Common myeloid progenitor, CD34-positive (primary cell): ENCODE measurements around the gene KRTAP12-1.
"Not testable (repeated sequence)": the region's sequence is repeated elsewhere in the genome, so short reads cannot be mapped to it uniquely, and the experiment has no call there.

ENCODE experiments used
- CTCF ChIA-PET: fragments of 350-600 bp; sonication (Branson Sonifier 250); formaldehyde crosslinking; loops from one replicate; lab custom pipeline; 2021; ENCODE audit warnings: antibody characterized with exemption; lab: Charles Lee
- POLR2A ChIA-PET: fragments of 350-600 bp; sonication (Branson Sonifier 250); formaldehyde crosslinking; loops from one replicate; lab custom pipeline; 2021; ENCODE audit warnings: antibody characterized with exemption; lab: Charles Lee
- DNase-seq, 3 donors: peaks; one replicate each; pipeline versions ENCODE4 v3.0.0 to v3.0.0-alpha.2; 2013
- H3K27ac ChIP-seq, 2 experiments: 1 replicate in 1 of 2; 2 replicates in 1 of 2; pipeline ENCODE4 v1.7.0; 2013; ENCODE audit warnings: inconsistent platforms in 2 of 2, low read length in 2 of 2, mild to moderate bottlenecking in 2 of 2, low read depth in 1 of 2, moderate library complexity in 1 of 2; ENCODE audit not compliant: severe bottlenecking in 2 of 2, insufficient read depth in 1 of 2, poor library complexity in 1 of 2
- H3K27me3 ChIP-seq, 5 experiments: replicated peaks in 2 of 5; 1 replicate in 3 of 5; 2 replicates in 2 of 5; pipeline versions ENCODE4 v1.6.1 to v1.7.0; 2013; ENCODE audit warnings: low read length in 4 of 5, mild to moderate bottlenecking in 2 of 5, moderate library complexity in 2 of 5, inconsistent platforms in 1 of 5; ENCODE audit not compliant: insufficient read depth in 5 of 5, control insufficient read depth in 4 of 5
- H3K36me3 ChIP-seq, 4 experiments: 1 replicate in 2 of 4; 2 replicates in 2 of 4; pipeline versions ENCODE4 v1.6.1 to v1.7.0; 2013; ENCODE audit warnings: low read length in 3 of 4, control low read depth in 1 of 4, mild to moderate bottlenecking in 1 of 4; ENCODE audit not compliant: control insufficient read depth in 4 of 4, insufficient read depth in 4 of 4
- H3K4me1 ChIP-seq, 4 experiments: 1 replicate in 3 of 4; 2 replicates in 1 of 4; pipeline versions ENCODE4 v1.6.1 to v1.7.1; 2013; ENCODE audit warnings: low read length in 3 of 4, mild to moderate bottlenecking in 3 of 4, control low read depth in 1 of 4, inconsistent platforms in 1 of 4, moderate library complexity in 1 of 4; ENCODE audit not compliant: control insufficient read depth in 4 of 4, insufficient read depth in 4 of 4; ENCODE audit errors: control extremely low read depth in 1 of 4
- H3K4me3 ChIP-seq, 7 experiments: 1 replicate in 4 of 7; 2 replicates in 3 of 7; pipeline versions ENCODE4 v1.5.1 to v1.7.0; 2013; ENCODE audit warnings: mild to moderate bottlenecking in 7 of 7, low read length in 6 of 7, moderate library complexity in 6 of 7, inconsistent platforms in 2 of 7, low read depth in 2 of 7, control low read depth in 1 of 7; ENCODE audit not compliant: insufficient read depth in 4 of 7, control insufficient read depth in 1 of 7; ENCODE audit errors: extremely low read depth in 1 of 7
- H3K9me3 ChIP-seq, 5 experiments: 1 replicate in 4 of 5; 2 replicates in 1 of 5; pipeline versions ENCODE4 v1.6.1 to v1.7.1; 2013; ENCODE audit warnings: low read length in 4 of 5, mild to moderate bottlenecking in 2 of 5, inconsistent platforms in 1 of 5, low read depth in 1 of 5, moderate library complexity in 1 of 5; ENCODE audit not compliant: control insufficient read depth in 4 of 5, insufficient read depth in 2 of 5; ENCODE audit errors: control extremely low read depth in 1 of 5
- WGBS: methylation state at CpG from one replicate; pipeline ENCODE4 v1.1.5; 2013; ENCODE audit not compliant: insufficient coverage; 5-methylcytosine and 5-hydroxymethylcytosine counted together

The KRTAP12-1 gene

GRCh38 chr21:44640761-44641160 lies 41.2 kb downstream of the KRTAP12-1 start:
- Histone ChIP-seq H3K27me3 (peaks cover 0 to 5% (median 2%) of the 10 kb centered on the region in 5 experiments), H3K4me3 (no peak overlapping the region), H3K27ac (no peak overlapping the region), H3K36me3 (no peaks in the 10 kb centered on the region), H3K9me3 (peaks cover 6 to 29% (median 16%) of the 10 kb centered on the region in 5 experiments), H3K4me1 (no peaks in the 10 kb centered on the region)
- POLR2A ChIA-PET, result no interaction called here
- DNase-seq, result no peak
- CTCF ChIA-PET, result no interaction called here
- 95% methylated on average over 4 of the region's 5 CpGs for WGBS

GRCh38 chr21:44639331-44639655 lies 42.7 kb downstream of the KRTAP12-1 start:
- no peak overlapping the region for H3K4me3 ChIP-seq
- peaks cover 3 to 23% (median 16%) of the 10 kb centered on the region in 5 experiments for H3K9me3 ChIP-seq
- H3K4me1 ChIP-seq, result no peaks in the 10 kb centered on the region
- 96% methylated on average over 12 of the region's 12 CpGs for WGBS
- H3K27ac ChIP-seq, result no peak overlapping the region
- CTCF ChIA-PET, result no interaction called here
- no peak for DNase-seq
- POLR2A ChIA-PET, result no interaction called here
- no peaks in the 10 kb centered on the region for H3K36me3 ChIP-seq
- H3K27me3 ChIP-seq, result peaks cover 0 to 6% (median 2%) of the 10 kb centered on the region in 5 experiments

- peaks cover 1 to 18% (median 13%) of the 10 kb centered on the region in 5 experiments for H3K9me3 ChIP-seq
- POLR2A ChIA-PET, H3K36me3 ChIP-seq, H3K27me3 ChIP-seq, H3K27ac ChIP-seq, H3K4me1 ChIP-seq, DNase-seq, H3K4me3 ChIP-seq, CTCF ChIA-PET: not testable (repeated sequence)
- WGBS, result 96% methylated on average over 12 of the region's 21 CpGs
These were observed 43.2 kb downstream of the KRTAP12-1 start for GRCh38 chr21:44638506-44639330.

- DNase-seq, H3K27ac ChIP-seq, H3K36me3 ChIP-seq, CTCF ChIA-PET, H3K27me3 ChIP-seq, H3K4me3 ChIP-seq, H3K4me1 ChIP-seq: not testable (repeated sequence)
- POLR2A ChIA-PET, result interaction anchor here (0.5 kb wide), 1 partner anchor 222 kb away, joined by 4 read pairs; no protein-coding TSS in a partner anchor
- peaks cover 1 to 16% (median 9%) of the 10 kb centered on the region in 5 experiments for H3K9me3 ChIP-seq
- 93% methylated on average over 3 of the region's 12 CpGs for WGBS
These were observed 44.1 kb downstream of the KRTAP12-1 start for GRCh38 chr21:44637851-44638348.

GRCh38 chr21:44637018-44637850 lies 44.7 kb downstream of the KRTAP12-1 start, which contains the start of gene KRTAP10-10:
KRTAP10-10 (plus strand) TSS chr21:44637356; CDS start chr21:44637418, 62 bp downstream.
- no peaks in the 10 kb centered on the region for H3K36me3 ChIP-seq
- DNase-seq, result no peak
- ChIA-PET CTCF (no interaction called here), POLR2A (no interaction called here)
- no peaks in the 10 kb centered on the region for H3K4me1 ChIP-seq
- H3K4me3 ChIP-seq, result no peak within 1 kb of the TSS
- WGBS, result 76% methylated on average over 10 of the region's 21 CpGs
- H3K27me3 ChIP-seq, result peaks cover 0 to 6% (median 2%) of the 10 kb centered on the region in 5 experiments
- peaks cover 1 to 19% (median 11%) of the 10 kb centered on the region in 5 experiments for H3K9me3 ChIP-seq
- H3K27ac ChIP-seq, result no peak within 1 kb of the TSS

GRCh38 chr21:44636209-44637017 lies 45.5 kb downstream of the KRTAP12-1 start:
- Histone ChIP-seq H3K36me3 (no peaks in the 10 kb centered on the region), H3K9me3 (peaks cover 4 to 27% (median 14%) of the 10 kb centered on the region in 5 experiments), H3K27me3 (peaks cover 0 to 6% (median 2%) of the 10 kb centered on the region in 5 experiments), H3K4me1 (no peaks in the 10 kb centered on the region), H3K27ac (no peak overlapping the region), H3K4me3 (no peak overlapping the region)
- ChIA-PET POLR2A (no interaction called here), CTCF (no interaction called here)
- 94% methylated on average over 15 of the region's 15 CpGs for WGBS
- DNase-seq, result no peak
